HG02973 (cell line): ENCODE results near the gene SLC38A2.
"Not testable (repeated sequence)": the region's sequence is repeated elsewhere in the genome, so short reads cannot be mapped to it uniquely, and the experiment has no call there.

Experiments used
- ATAC-seq: cut with Tn5 transposase; IDR thresholded peaks from one replicate; pipeline ENCODE4 v1.9.1; 2021; ENCODE audit warnings: moderate library complexity; ENCODE audit not compliant: unreplicated experiment

Gene SLC38A2

DNA sequence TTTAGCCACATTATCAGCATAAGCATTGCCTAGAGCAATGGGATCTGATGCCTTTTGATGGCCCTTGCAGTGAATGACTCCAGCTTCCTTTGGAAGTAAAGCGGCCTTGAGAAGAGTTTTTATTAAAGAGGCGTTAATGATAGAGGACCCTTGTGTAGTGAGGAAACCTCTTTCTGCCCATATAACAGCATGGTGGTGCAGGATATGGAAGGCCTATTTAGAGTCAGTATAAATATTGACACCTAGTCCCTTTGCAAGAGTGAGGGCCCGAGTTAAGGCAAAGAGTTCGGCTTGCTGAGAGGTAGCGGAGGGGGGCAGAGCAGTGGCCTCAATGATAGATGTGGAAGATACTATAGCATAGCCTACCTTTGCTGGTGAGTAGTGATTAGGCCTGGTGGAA, 47.5 kb downstream of the SLC38A2 start:
- not testable (repeated sequence) for ATAC-seq

DNA sequence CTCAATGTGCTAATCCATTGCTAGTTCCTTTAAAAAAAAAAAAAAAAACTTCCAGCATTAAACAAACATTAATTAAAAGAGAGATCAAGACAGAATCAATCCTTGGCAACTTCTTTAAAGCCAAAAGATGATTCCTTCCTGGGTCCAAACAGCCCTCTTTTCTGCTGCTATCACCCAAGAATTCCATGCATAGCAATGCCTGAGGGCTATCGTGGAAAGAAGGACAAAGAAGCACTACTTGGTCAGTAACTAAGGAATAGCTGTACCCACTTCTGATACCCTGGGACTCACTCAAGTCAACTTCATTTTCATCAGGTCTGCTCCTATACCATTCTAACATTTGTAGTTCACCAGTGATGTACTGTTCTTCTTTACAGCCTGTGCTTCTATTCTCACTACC, 51.8 kb downstream of the SLC38A2 start:
- ATAC-seq, result no peak

DNA sequence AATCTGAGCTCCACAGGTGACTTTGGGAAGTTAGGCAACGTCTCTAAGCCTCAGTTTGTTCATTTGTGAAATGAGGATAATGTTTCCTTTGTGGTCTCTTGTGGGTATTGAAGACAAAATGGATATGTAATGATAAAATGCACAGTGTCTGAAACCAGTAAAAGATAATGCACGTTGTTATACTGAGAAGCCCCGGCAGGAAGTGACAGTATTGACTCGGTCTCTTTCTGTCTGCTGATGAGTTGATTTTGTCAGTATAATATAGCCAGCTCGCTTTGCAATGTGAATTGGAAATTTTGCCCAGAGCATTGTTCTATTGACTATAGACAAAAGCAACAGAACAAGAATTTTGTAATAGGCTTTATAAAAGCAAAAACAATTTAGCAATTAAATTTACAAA, 54.5 kb downstream of the SLC38A2 start:
- no peak for ATAC-seq
